EH (cell line): ENCODE measurements around the gene BDH1.
"Not testable (repeated sequence)": the region's sequence is repeated elsewhere in the genome, so short reads cannot be mapped to it uniquely, and the experiment has no call there.

Experiments used
- DNase-seq: peaks from one replicate; pipeline ENCODE4 v3.0.0-alpha.2; 2015; ENCODE audit warnings: low read depth

Gene BDH1

GRCh38 chr3:197486861-197487260 lies 68.9 kb downstream of the BDH1 start:
- no peak for DNase-seq

- DNase-seq: no peak
Observed at GRCh38 chr3:197485143-197485542, 70.6 kb downstream of the BDH1 start.

GRCh38 chr3:197484204-197484901 lies 71.4 kb downstream of the BDH1 start:
- no peak for DNase-seq

- DNase-seq: peak; percentile 56
Observed at GRCh38 chr3:197482001-197482400, 73.8 kb downstream of the BDH1 start.

- no peak for DNase-seq
Observed at GRCh38 chr3:197480320-197480719, 75.4 kb downstream of the BDH1 start.

GRCh38 chr3:197478746-197479668 lies 76.8 kb downstream of the BDH1 start:
- peak; percentile 82 for DNase-seq

GRCh38 chr3:197477816-197478215 lies 78.0 kb downstream of the BDH1 start:
- not testable (repeated sequence) for DNase-seq

- DNase-seq: no peak
Observed at GRCh38 chr3:197475997-197476525, 79.7 kb downstream of the BDH1 start.

GRCh38 chr3:197475514-197475913 lies 80.3 kb downstream of the BDH1 start:
- DNase-seq: no peak

GRCh38 chr3:197472151-197472550 lies 83.6 kb downstream of the BDH1 start:
- no peak for DNase-seq

- DNase-seq: no peak
Observed at GRCh38 chr3:197471221-197472010, 84.4 kb downstream of the BDH1 start.

GRCh38 chr3:197468866-197469382 lies 86.8 kb downstream of the BDH1 start:
- DNase-seq: peak; percentile 55

- peak; percentile 40 for DNase-seq
Observed at GRCh38 chr3:197468167-197468566, 87.6 kb downstream of the BDH1 start.

GRCh38 chr3:197466586-197467399 lies 89.0 kb downstream of the BDH1 start:
- DNase-seq: peak; percentile 93

- peak; percentile 82 for DNase-seq
Observed at GRCh38 chr3:197465996-197466549, 89.7 kb downstream of the BDH1 start.

GRCh38 chr3:197465197-197465995 lies 90.4 kb downstream of the BDH1 start:
- DNase-seq: no peak

GRCh38 chr3:197464794-197465193 lies 91.0 kb downstream of the BDH1 start:
- no peak for DNase-seq

- DNase-seq: peak; percentile 71
Observed at GRCh38 chr3:197463279-197463678, 92.5 kb downstream of the BDH1 start.

GRCh38 chr3:197462808-197463207 lies 93.0 kb downstream of the BDH1 start:
- DNase-seq: no peak

GRCh38 chr3:197460639-197461038 lies 95.1 kb downstream of the BDH1 start:
- no peak for DNase-seq
